Loucy (cell line): ENCODE data around the gene DNAH9.

Experiments
- H2AFZ ChIP-seq: fragments of 200-600 bp; sonication (generic); 2 replicates; pipeline ENCODE4 v1.6.0; 2016; ENCODE audit warnings: antibody characterized with exemption, mild to moderate bottlenecking, low read length, moderate library complexity
- H3F3A ChIP-seq: fragments of 200-600 bp; 2 replicates; pipeline ENCODE4 v1.6.0; 2016; ENCODE audit warnings: antibody characterized with exemption, low read depth, mild to moderate bottlenecking
- H3K27me3 ChIP-seq: fragments of 200-600 bp; sonication (generic); 2 replicates; pipeline ENCODE4 v1.6.1; 2014; ENCODE audit warnings: low read length, mild to moderate bottlenecking; ENCODE audit not compliant: insufficient read depth, poor library complexity, severe bottlenecking
- H3K36me3 ChIP-seq: fragments of 200-600 bp; sonication (generic); 2 replicates; pipeline ENCODE4 v1.6.1; 2016; ENCODE audit warnings: low read length; ENCODE audit not compliant: insufficient read depth
- H3K4me1 ChIP-seq: fragments of 200-600 bp; sonication (generic); 2 replicates; pipeline ENCODE4 v1.5.1; 2014; ENCODE audit warnings: low read length, mild to moderate bottlenecking; ENCODE audit not compliant: insufficient read depth, poor library complexity, severe bottlenecking
- H3K4me2 ChIP-seq: fragments of 200-600 bp; sonication (generic); 2 replicates; pipeline ENCODE4 v1.6.0; 2014; ENCODE audit warnings: antibody characterized with exemption, low read length, low read depth, mild to moderate bottlenecking; ENCODE audit not compliant: poor library complexity, severe bottlenecking
- H3K4me3 ChIP-seq: fragments of 200-600 bp; sonication (generic); 2 replicates; pipeline ENCODE4 v1.5.1; 2014; ENCODE audit warnings: low read length, mild to moderate bottlenecking, mixed read lengths; ENCODE audit not compliant: poor library complexity, severe bottlenecking
- H3K79me2 ChIP-seq: fragments of 200-600 bp; sonication (generic); 2 replicates; pipeline ENCODE4 v1.6.1; 2014; ENCODE audit warnings: low read length; ENCODE audit not compliant: insufficient read depth
- H3K9ac ChIP-seq: fragments of 200-600 bp; sonication (generic); 2 replicates; pipeline ENCODE4 v1.6.0; 2014; ENCODE audit warnings: mild to moderate bottlenecking, low read depth, low read length, moderate library complexity; ENCODE audit not compliant: poor library complexity, severe bottlenecking
- H3K9me2 ChIP-seq: fragments of 200-600 bp; sonication (generic); replicated peaks from 2 replicates; pipeline ENCODE4 v1.6.1; 2016; ENCODE audit warnings: low read depth, low read length, mixed read lengths
- H3K9me3 ChIP-seq: fragments of 200-600 bp; sonication (generic); 2 replicates; pipeline ENCODE4 v1.6.1; 2014; ENCODE audit warnings: mild to moderate bottlenecking, antibody characterized with exemption, low read length, low read depth; ENCODE audit not compliant: insufficient read depth
- H4K20me1 ChIP-seq: fragments of 200-600 bp; sonication (generic); 2 replicates; pipeline ENCODE4 v1.6.0; 2014; ENCODE audit warnings: antibody characterized with exemption, low read length, mild to moderate bottlenecking; ENCODE audit not compliant: insufficient read depth, poor library complexity, severe bottlenecking
- EZH2phosphoT487 ChIP-seq: fragments of 200-600 bp; IDR thresholded peaks from 2 replicates; pipeline ENCODE4 v1.6.1; 2018; ENCODE audit warnings: antibody characterized with exemption, mild to moderate bottlenecking, moderate library complexity, borderline replicate concordance
- TF ChIP-seq, protein P1 (sequence below): fragments of 200-600 bp; sonication (generic); conservative IDR thresholded peaks from 2 replicates; pipeline ENCODE4 v1.5.1; 2014; ENCODE audit warnings: mild to moderate bottlenecking, antibody characterized with exemption, low read length

DNAH9 gene

DNA sequence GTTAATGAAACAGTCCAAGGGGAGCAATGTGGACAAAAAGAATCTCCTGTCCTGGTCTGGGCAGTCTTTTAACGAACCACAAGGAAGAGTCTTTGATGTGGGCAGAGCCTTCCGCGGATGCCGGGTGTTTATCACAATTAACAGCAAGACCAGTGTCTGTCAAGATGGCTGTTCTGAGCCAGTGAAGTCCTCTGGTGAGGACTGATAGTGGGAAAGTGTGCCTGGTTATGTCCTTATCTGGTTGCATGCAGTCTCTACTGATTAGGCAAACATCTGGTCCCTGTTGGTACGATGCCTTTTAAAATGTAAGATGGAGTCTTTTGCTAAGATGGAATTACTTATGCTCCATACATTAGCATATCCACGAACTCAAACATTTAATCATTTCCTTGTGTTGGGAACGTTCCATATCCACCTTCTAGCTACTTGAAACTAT is 310.5 kb downstream of the DNAH9 start:
- Histone ChIP-seq H3K4me3 (no peak overlapping the region), H3K79me2 (no peaks in the 10 kb centered on the region), H3K9me3 (0 out of 2 replicates have a peak, but pooled peaks cover 3% of the 10 kb centered on the region), H4K20me1 (no peaks in the 10 kb centered on the region), H3K4me2 (no peak overlapping the region), H3K27me3 (no peaks in the 10 kb centered on the region), H2AFZ (no peak overlapping the region), H3K9ac (no peak overlapping the region), H3K4me1 (no peaks in the 10 kb centered on the region), H3F3A (no peaks in the 10 kb centered on the region), H3K9me2 (no peaks in the 10 kb centered on the region), H3K36me3 (no peaks in the 10 kb centered on the region)
- TF ChIP-seq, protein P1, sequence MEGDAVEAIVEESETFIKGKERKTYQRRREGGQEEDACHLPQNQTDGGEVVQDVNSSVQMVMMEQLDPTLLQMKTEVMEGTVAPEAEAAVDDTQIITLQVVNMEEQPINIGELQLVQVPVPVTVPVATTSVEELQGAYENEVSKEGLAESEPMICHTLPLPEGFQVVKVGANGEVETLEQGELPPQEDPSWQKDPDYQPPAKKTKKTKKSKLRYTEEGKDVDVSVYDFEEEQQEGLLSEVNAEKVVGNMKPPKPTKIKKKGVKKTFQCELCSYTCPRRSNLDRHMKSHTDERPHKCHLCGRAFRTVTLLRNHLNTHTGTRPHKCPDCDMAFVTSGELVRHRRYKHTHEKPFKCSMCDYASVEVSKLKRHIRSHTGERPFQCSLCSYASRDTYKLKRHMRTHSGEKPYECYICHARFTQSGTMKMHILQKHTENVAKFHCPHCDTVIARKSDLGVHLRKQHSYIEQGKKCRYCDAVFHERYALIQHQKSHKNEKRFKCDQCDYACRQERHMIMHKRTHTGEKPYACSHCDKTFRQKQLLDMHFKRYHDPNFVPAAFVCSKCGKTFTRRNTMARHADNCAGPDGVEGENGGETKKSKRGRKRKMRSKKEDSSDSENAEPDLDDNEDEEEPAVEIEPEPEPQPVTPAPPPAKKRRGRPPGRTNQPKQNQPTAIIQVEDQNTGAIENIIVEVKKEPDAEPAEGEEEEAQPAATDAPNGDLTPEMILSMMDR = no peak
- no peak for TF ChIP-seq EZH2phosphoT487

DNA sequence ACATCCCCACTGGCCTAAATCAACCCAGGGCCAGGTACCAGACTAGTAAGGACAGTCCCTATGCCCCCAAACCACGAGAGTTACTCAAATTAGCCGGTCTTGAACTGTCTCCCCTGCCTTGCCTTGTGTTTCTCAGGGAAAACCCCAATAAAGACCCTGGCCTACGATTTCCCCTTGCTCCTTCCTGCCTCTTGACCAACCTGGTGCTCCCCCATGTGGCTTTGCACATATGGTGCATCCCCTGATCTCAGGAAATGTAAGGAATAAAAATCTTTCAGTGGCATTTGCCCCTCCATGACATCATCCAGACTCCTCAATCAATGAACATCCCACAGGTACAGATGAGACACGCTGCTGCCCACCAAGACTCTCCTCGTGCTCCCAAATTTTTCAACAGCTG is 311.1 kb downstream of the DNAH9 start:
- H3K4me2 ChIP-seq = no peak overlapping the region
- no peaks in the 10 kb centered on the region for H3K79me2 ChIP-seq
- no peaks in the 10 kb centered on the region for H3K9me3 ChIP-seq
- no peak overlapping the region for H2AFZ ChIP-seq
- no peak overlapping the region for H3K9ac ChIP-seq
- TF ChIP-seq, protein P1 = no peak; the same call in 1 of the 2 replicates
- TF ChIP-seq EZH2phosphoT487 = no peak
- H3K4me3 ChIP-seq = no peak overlapping the region
- H3K4me1 ChIP-seq = no peaks in the 10 kb centered on the region
- H3K27me3 ChIP-seq = no peaks in the 10 kb centered on the region
- no peaks in the 10 kb centered on the region for H3K9me2 ChIP-seq
- H3F3A ChIP-seq = no peaks in the 10 kb centered on the region
- H4K20me1 ChIP-seq = no peaks in the 10 kb centered on the region
- H3K36me3 ChIP-seq = no peaks in the 10 kb centered on the region

DNA sequence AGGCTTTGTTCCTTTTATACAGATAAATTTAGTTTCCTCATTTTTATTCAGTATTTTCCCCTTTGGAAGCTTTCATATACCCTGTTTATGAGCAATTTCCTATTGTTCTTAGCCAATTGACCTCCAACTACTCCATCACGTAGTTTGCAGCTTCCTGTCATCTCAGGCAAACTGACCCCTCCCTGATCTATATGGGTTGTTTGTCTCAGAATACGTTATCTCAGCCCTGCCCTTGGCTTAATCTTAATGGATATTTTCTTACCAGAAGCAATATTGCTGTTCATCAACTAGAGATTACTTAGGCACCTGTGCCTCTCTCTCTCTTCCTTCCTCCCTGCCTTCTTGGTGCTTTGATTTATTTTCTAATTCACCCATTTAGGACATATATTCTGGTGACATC is 317.8 kb downstream of the DNAH9 start:
- no peak overlapping the region for H2AFZ ChIP-seq
- 0 out of 2 replicates have a peak, but pooled peaks cover 2% of the 10 kb centered on the region for H3K9me3 ChIP-seq
- no peak overlapping the region for H3K4me2 ChIP-seq
- no peaks in the 10 kb centered on the region for H3K4me1 ChIP-seq
- H4K20me1 ChIP-seq = no peaks in the 10 kb centered on the region
- no peak overlapping the region for H3K9ac ChIP-seq
- no peak overlapping the region for H3K4me3 ChIP-seq
- H3K79me2 ChIP-seq = no peaks in the 10 kb centered on the region
- no peaks in the 10 kb centered on the region for H3K27me3 ChIP-seq
- H3F3A ChIP-seq = no peaks in the 10 kb centered on the region
- no peaks in the 10 kb centered on the region for H3K36me3 ChIP-seq
- TF ChIP-seq EZH2phosphoT487 = no peak
- TF ChIP-seq, protein P1 = no peak
- H3K9me2 ChIP-seq = no peaks in the 10 kb centered on the region
